Measurements from ENCODE around the gene SVIL.
"Not testable (repeated sequence)": the region's sequence is repeated elsewhere in the genome, so short reads cannot be mapped to it uniquely, and the experiment has no call there.

The SVIL gene

GRCh38 chr10:29487032-29487883, 147.5 kb downstream of the SVIL start:
- Histone ChIP-seq H3K4me1 (ENCODE audit: control insufficient read depth, insufficient read depth, low read length) (peaks cover 29% of the 10 kb centered on the region), H3K36me3 (ENCODE audit: control insufficient read depth, insufficient read depth, low read length) (peaks cover 27% of the 10 kb centered on the region), H3K27ac (ENCODE audit: low read depth, low read length) (peak overlapping the region; percentile 83)
- not testable (repeated sequence) for H3K4me3 ChIP-seq (ENCODE audit: low read length); H3K9ac ChIP-seq (ENCODE audit: low read length); H3K27me3 ChIP-seq (ENCODE audit: control insufficient read depth, insufficient read depth, low read length)

GRCh38 chr10:29486433-29486832, 148.3 kb downstream of the SVIL start:
- H3K27me3 ChIP-seq (ENCODE audit: control insufficient read depth, insufficient read depth, low read length): no peaks in the 10 kb centered on the region
- H3K4me1 ChIP-seq (ENCODE audit: control insufficient read depth, insufficient read depth, low read length): peaks cover 35% of the 10 kb centered on the region
- H3K27ac ChIP-seq (ENCODE audit: low read depth, low read length): no peak overlapping the region
- H3K4me3 ChIP-seq (ENCODE audit: low read length): no peak overlapping the region
- H3K9ac ChIP-seq (ENCODE audit: low read length): no peak overlapping the region
- peaks cover 25% of the 10 kb centered on the region for H3K36me3 ChIP-seq (ENCODE audit: control insufficient read depth, insufficient read depth, low read length)

DNA sequence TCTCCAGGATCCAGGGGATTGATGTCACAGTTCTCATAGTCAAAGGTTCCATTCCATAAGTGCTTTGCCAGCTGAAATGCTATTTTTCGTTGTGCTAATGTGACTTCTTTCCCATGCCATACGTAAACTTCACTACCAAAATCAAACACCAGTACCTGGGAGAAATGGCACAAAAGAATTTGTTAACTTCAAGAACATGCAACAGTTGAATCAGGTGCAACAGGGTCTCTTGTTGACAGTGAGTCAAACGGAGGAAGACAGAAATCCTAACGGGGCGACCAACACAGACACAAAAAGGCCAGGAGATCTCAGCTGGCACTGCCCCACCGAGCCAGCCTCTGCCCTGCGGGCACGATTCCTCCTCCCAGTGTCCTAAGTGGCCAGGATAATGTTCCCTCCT, 150.1 kb downstream of the SVIL start:
- not testable (repeated sequence) for H3K9ac ChIP-seq (ENCODE audit: low read length); H3K27me3 ChIP-seq (ENCODE audit: control insufficient read depth, insufficient read depth, low read length); H3K4me3 ChIP-seq (ENCODE audit: low read length)
- Histone ChIP-seq H3K4me1 (ENCODE audit: control insufficient read depth, insufficient read depth, low read length) (peaks cover 45% of the 10 kb centered on the region), H3K36me3 (ENCODE audit: control insufficient read depth, insufficient read depth, low read length) (peaks cover 26% of the 10 kb centered on the region), H3K27ac (ENCODE audit: low read depth, low read length) (peak overlapping the region; percentile 7)

DNA sequence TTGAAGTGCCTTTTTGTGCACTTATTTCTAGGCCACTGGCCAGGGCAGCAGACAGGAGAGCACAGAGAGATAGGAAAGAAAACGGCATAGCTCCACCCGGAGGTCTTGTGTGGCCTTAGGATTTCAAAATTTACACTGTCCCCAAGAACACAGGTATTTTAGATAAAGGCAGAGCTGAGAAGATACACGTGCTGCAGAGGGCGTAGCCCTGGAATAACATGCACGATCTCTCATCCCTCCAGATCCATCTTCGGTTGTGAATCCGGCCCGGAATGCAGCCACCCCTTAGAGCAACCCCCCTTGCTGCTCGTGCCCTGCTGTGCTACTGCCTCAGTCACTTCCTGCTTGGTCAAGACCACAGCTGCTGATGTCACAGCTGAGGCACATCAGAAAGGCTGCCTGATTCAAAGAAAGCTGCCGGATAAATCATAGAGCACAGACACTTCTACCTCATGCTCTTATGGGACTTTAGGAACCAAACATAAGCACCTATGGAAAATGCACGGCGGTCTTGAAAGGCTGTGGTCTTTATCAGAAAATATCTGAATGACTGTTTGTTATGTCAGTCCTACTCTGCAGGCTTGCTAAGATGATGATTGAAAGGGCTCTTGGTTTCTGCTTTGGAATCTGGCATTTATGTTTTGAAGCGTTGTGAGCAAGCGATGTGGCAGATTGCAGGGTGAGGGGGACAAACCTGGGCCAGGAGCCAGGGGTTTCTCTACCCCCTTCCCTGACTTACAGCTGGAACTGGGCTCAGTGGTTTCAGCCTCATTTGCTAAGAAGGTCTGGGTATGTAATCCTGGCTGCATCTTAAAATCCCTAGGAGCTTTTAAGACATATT, 152.0 kb downstream of the SVIL start:
- Histone ChIP-seq H3K9ac (ENCODE audit: low read length) (no peak overlapping the region), H3K27me3 (ENCODE audit: control insufficient read depth, insufficient read depth, low read length) (no peaks in the 10 kb centered on the region), H3K27ac (ENCODE audit: low read depth, low read length) (peak overlapping the region; percentile 29), H3K36me3 (ENCODE audit: control insufficient read depth, insufficient read depth, low read length) (peaks cover 23% of the 10 kb centered on the region), H3K4me3 (ENCODE audit: low read length) (no peak overlapping the region), H3K4me1 (ENCODE audit: control insufficient read depth, insufficient read depth, low read length) (peaks cover 40% of the 10 kb centered on the region)

DNA sequence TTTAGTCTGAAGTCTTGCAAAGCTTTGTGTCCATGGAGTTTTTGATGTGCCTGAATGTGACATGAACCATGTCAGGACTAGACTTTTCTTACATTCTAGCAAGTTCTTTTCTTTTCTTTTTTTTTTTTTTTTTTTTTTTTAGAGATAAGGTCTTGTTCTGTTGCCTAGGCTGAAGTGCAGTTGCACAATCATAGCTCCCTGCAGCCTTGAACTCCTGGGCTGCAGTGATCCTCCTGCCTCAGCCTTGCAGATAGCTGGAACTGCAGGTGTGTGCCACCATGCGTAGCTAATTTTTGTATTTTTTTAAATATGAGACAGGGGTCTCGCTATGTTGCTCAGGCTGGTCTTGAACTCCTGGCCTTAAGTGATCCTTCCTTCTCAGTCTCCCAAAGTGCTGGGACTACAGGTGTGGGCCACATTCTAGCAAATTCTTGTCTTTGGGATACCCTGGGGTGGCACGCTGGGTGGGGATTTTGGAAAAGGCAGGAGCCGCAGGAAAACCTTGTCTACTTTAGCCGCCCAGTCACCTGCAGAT, 152.8 kb downstream of the SVIL start:
- Histone ChIP-seq H3K36me3 (ENCODE audit: control insufficient read depth, insufficient read depth, low read length) (peaks cover 17% of the 10 kb centered on the region), H3K27me3 (ENCODE audit: control insufficient read depth, insufficient read depth, low read length) (no peaks in the 10 kb centered on the region), H3K4me1 (ENCODE audit: control insufficient read depth, insufficient read depth, low read length) (peaks cover 42% of the 10 kb centered on the region), H3K27ac (ENCODE audit: low read depth, low read length) (peak overlapping the region; percentile 29), H3K4me3 (ENCODE audit: low read length) (no peak overlapping the region), H3K9ac (ENCODE audit: low read length) (no peak overlapping the region)

- H3K9ac ChIP-seq (ENCODE audit: low read length): no peak overlapping the region
- no peak overlapping the region for H3K4me3 ChIP-seq (ENCODE audit: low read length)
- H3K4me1 ChIP-seq (ENCODE audit: control insufficient read depth, insufficient read depth, low read length): peaks cover 39% of the 10 kb centered on the region
- no peaks in the 10 kb centered on the region for H3K27me3 ChIP-seq (ENCODE audit: control insufficient read depth, insufficient read depth, low read length)
- peaks cover 16% of the 10 kb centered on the region for H3K36me3 ChIP-seq (ENCODE audit: control insufficient read depth, insufficient read depth, low read length)
- H3K27ac ChIP-seq (ENCODE audit: low read depth, low read length): peak overlapping the region; percentile 77
Observed at GRCh38 chr10:29479981-29480954, 154.5 kb downstream of the SVIL start.

- H3K36me3 ChIP-seq (ENCODE audit: control insufficient read depth, insufficient read depth, low read length): peaks cover 18% of the 10 kb centered on the region
- no peaks in the 10 kb centered on the region for H3K27me3 ChIP-seq (ENCODE audit: control insufficient read depth, insufficient read depth, low read length)
- peak overlapping the region; percentile 77 for H3K27ac ChIP-seq (ENCODE audit: low read depth, low read length)
- H3K9ac ChIP-seq (ENCODE audit: low read length): no peak overlapping the region
- no peak overlapping the region for H3K4me3 ChIP-seq (ENCODE audit: low read length)
- peaks cover 32% of the 10 kb centered on the region for H3K4me1 ChIP-seq (ENCODE audit: control insufficient read depth, insufficient read depth, low read length)
Observed at GRCh38 chr10:29479081-29479925, 155.5 kb downstream of the SVIL start.

- Histone ChIP-seq H3K27ac (ENCODE audit: low read depth, low read length) (peak overlapping the region; percentile 52), H3K9ac (ENCODE audit: low read length) (no peak overlapping the region), H3K4me1 (ENCODE audit: control insufficient read depth, insufficient read depth, low read length) (peaks cover 21% of the 10 kb centered on the region), H3K36me3 (ENCODE audit: control insufficient read depth, insufficient read depth, low read length) (peaks cover 36% of the 10 kb centered on the region), H3K4me3 (ENCODE audit: low read length) (no peak overlapping the region), H3K27me3 (ENCODE audit: control insufficient read depth, insufficient read depth, low read length) (no peaks in the 10 kb centered on the region)
Observed at GRCh38 chr10:29473406-29474100, 161.2 kb downstream of the SVIL start.

GRCh38 chr10:29473087-29473356, 161.7 kb downstream of the SVIL start:
- peaks cover 36% of the 10 kb centered on the region for H3K36me3 ChIP-seq (ENCODE audit: control insufficient read depth, insufficient read depth, low read length)
- H3K27me3 ChIP-seq (ENCODE audit: control insufficient read depth, insufficient read depth, low read length): no peaks in the 10 kb centered on the region
- no peak overlapping the region for H3K9ac ChIP-seq (ENCODE audit: low read length)
- no peak overlapping the region for H3K4me3 ChIP-seq (ENCODE audit: low read length)
- H3K4me1 ChIP-seq (ENCODE audit: control insufficient read depth, insufficient read depth, low read length): peaks cover 21% of the 10 kb centered on the region
- peak overlapping the region; percentile 52 for H3K27ac ChIP-seq (ENCODE audit: low read depth, low read length)

DNA sequence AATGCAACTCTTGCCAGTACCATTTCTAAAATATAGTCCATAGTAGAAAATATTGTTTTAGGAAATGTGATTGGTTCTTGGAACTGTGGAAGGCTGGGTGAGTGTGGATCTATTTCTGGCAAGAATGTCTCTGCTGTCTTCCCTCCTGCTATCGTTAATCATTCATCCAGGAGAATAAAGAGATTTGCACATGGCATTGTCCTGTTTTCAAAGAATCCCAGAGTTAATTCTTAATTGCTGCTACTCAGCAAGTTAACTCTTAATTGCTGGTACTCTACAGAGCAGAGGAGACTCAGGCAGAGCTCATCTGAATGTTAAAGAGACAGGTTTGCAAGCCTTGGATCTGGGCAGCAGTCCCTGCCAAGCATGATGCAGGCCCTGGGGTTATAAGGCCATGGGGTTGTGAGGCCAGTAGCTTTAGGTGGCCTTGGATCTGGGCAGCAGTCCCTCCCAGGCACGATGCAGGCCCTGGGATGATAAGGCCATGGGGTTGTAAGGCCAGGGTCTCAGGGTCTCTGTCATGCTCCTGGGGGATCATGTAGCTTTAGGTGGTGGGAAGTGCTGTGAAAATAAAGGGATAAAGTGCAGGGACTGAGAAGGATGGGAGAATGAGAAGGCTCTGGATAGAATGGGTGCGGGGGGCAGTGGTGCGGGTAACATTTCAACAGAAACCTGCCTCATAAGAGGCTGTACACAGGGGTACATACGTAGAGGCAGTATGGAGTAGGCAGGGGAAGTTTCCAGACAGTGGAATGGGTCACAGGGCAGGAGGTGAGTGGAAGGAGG, 162.3 kb downstream of the SVIL start:
- peaks cover 38% of the 10 kb centered on the region for H3K36me3 ChIP-seq (ENCODE audit: control insufficient read depth, insufficient read depth, low read length)
- H3K4me1 ChIP-seq (ENCODE audit: control insufficient read depth, insufficient read depth, low read length): peaks cover 20% of the 10 kb centered on the region
- no peak overlapping the region for H3K9ac ChIP-seq (ENCODE audit: low read length)
- H3K27me3 ChIP-seq (ENCODE audit: control insufficient read depth, insufficient read depth, low read length): no peaks in the 10 kb centered on the region
- H3K27ac ChIP-seq (ENCODE audit: low read depth, low read length): peak overlapping the region; percentile 38
- no peak overlapping the region for H3K4me3 ChIP-seq (ENCODE audit: low read length)

All from rectal smooth muscle tissue (tissue), 1 donor.